Esophagus squamous epithelium (tissue), 5 donors: ENCODE data around the gene CASP4. TPM values are rescaled to one million over a fixed set of nuclear protein-coding genes. Genes with fewer than 3 reads are reported as not detected.
A peak's percentile ranks its signal among the peaks of the same experiment; 100 is the strongest.

Experiments used
- DNase-seq: peaks from one replicate; lab custom pipeline; 2025; lab: John Stamatoyannopoulos, UW
- H3K27ac ChIP-seq, 4 donors: fragments of 200-600 bp; sonication (generic); one replicate each; pipeline ENCODE4 v1.5.1; 2016 to 2019; ENCODE audit warnings: mild to moderate bottlenecking in 1 of 4
- H3K27me3 ChIP-seq, 4 donors: fragments of 200-600 bp; sonication (generic); 1 replicate in 3 of 4; 2 replicates in 1 of 4; pipeline versions ENCODE4 v1.5.1 to v1.6.0; 2017 to 2021; ENCODE audit warnings: antibody characterized with exemption in 1 of 4
- H3K36me3 ChIP-seq, 3 donors: fragments of 200-600 bp; sonication (generic); one replicate each; pipeline ENCODE4 v1.5.1; 2016 to 2019
- H3K4me1 ChIP-seq, 3 donors: fragments of 200-600 bp; sonication (generic); one replicate each; pipeline ENCODE4 v1.5.1; 2017 to 2019
- H3K4me3 ChIP-seq, 4 donors: fragments of 200-600 bp; sonication (generic); 1 replicate in 3 of 4; 2 replicates in 1 of 4; pipeline ENCODE4 v1.5.1; 2016 to 2019; ENCODE audit warnings: mild to moderate bottlenecking in 2 of 4, moderate library complexity in 1 of 4
- H3K9me3 ChIP-seq, 3 donors: fragments of 200-600 bp; sonication (generic); one replicate each; pipeline ENCODE4 v1.5.1; 2016 to 2019
- CTCF ChIP-seq, 6 experiments: fragments of 450-650 bp in 4 of 6; fragments of 200-600 bp in 2 of 6; sonication (generic) in 2 of 6; IDR thresholded peaks; one replicate each; pipeline ENCODE4 v1.5.1; 2016 to 2019; ENCODE audit warnings: antibody characterized with exemption in 6 of 6, mild to moderate bottlenecking in 4 of 6, moderate library complexity in 4 of 6
- POLR2A ChIP-seq, 4 donors: fragments of 450-650 bp; IDR thresholded peaks; one replicate each; pipeline ENCODE4 v1.6.1; 2017; ENCODE audit warnings: antibody characterized with exemption in 4 of 4, mild to moderate bottlenecking in 4 of 4, moderate library complexity in 3 of 4
- WGBS, 2 donors: methylation state at CpG; one replicate each; pipeline ENCODE4 v1.1.5; 2018; 5-methylcytosine and 5-hydroxymethylcytosine counted together
- intact Hi-C: fragments of 100-400 bp; cut with DNase I; formaldehyde crosslinking; loops from one replicate; pipeline ENCODE4 v1.15.0; 2022
- total RNA-seq, 4 donors: library from RNA; depleted of rRNA; stranded (reverse); fragments of >200 nt; gene quantifications; one replicate each; pipeline ENCODE4 v1.1.0, GENCODE V29; 2016
- donor health status: DM: yes; HTN: yes; CAD: no.

The CASP4 gene
- total RNA-seq, 4 donors from 2014 or later, result 80.9 to 146 (median 115) TPM

DNA sequence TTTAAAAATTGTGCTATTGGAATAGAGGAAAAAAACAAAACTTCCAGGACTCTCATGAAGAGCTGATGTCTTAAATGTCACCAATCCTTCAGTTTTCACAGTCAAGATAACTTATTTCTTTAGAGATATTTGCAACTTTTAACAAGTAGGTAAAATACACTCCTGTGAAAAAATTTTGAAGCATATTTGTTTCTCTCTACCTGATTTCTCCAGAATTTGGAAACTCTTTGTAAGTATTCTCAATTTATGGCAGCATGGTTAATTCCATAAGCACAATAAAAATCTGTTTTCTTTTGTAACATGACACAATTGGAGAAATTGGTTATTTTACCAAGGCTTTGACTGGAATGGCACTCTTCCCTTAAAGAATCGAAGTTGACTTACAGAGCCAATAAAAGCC lies 4.1 kb downstream of the CASP4 start:
- Histone ChIP-seq H3K36me3 (peaks cover 0 to 16% (median 0%) of the 10 kb centered on the region in 3 donors), H3K27ac (no peak overlapping the region), H3K27me3 (no peaks in the 10 kb centered on the region), H3K4me1 (peaks cover 15 to 51% (median 16%) of the 10 kb centered on the region in 3 donors), H3K4me3 (no peak overlapping the region), H3K9me3 (no peaks in the 10 kb centered on the region)
- WGBS, 2 donors, result 93 to 94% methylated on average over 1 of the region's 1 CpG
- no peak for DNase-seq
- intact Hi-C loops, result no loop called here
- TF ChIP-seq CTCF (IDR thresholded peaks at IDR 0.05), result no peak
- no peak for TF ChIP-seq POLR2A (IDR thresholded peaks at IDR 0.05)

DNA sequence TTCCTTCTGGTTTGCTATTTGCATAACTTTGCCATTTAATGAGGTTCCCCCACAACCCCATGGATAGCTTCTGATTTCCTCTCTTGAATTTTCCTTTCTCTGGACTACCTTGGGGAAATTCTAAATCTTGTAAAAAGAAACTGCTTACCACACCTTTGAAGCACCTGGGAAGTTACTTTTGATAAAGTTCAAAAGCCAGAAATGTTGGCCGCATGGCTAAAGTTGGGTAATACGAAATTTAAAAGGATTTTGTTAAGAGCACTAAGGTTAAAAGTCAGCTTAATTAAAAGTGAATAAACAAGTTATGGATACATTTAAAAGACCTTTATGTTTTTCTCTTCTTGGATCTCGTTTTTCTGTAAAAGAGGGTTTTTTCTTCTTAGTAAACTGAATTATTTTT lies 5.5 kb downstream of the CASP4 start:
- intact Hi-C loops, result no loop called here
- TF ChIP-seq CTCF (IDR thresholded peaks at IDR 0.05) (no peak), POLR2A (IDR thresholded peaks at IDR 0.05) (no peak)
- H3K27me3 ChIP-seq, result no peaks in the 10 kb centered on the region
- no peaks in the 10 kb centered on the region for H3K9me3 ChIP-seq
- H3K4me3 ChIP-seq, result no peak overlapping the region
- peaks cover 11 to 47% (median 16%) of the 10 kb centered on the region in 3 donors for H3K4me1 ChIP-seq
- WGBS, 2 donors, result 89 to 91% methylated on average over 3 of the region's 3 CpGs
- H3K27ac ChIP-seq, result no peak overlapping the region
- H3K36me3 ChIP-seq, result peaks cover 0 to 16% (median 0%) of the 10 kb centered on the region in 3 donors
- no peak for DNase-seq

DNA sequence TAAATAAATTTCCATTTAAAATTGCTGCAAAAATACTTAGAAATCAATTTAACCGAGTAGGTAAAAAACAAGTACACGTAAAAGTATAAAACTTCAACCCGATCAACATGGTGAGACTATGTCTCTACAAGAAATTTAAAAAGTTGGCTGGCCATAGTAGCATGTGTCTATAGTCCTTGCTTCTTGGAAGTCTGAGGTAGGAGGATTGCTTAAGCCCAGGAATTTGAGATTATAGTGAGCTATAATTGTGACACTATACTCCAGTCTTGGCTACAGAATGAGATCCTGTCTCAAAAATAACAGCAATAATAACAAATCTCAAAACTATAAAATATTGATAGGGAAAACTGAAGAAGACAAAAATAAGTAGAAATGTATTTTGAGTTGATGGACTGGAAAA lies 11.1 kb downstream of the CASP4 start:
- TF ChIP-seq CTCF (IDR thresholded peaks at IDR 0.05), result no peak
- TF ChIP-seq POLR2A (IDR thresholded peaks at IDR 0.05), result no peak
- H3K27ac ChIP-seq, result no peak overlapping the region
- no peak overlapping the region for H3K4me3 ChIP-seq
- no peaks in the 10 kb centered on the region for H3K27me3 ChIP-seq
- 57 to 67% methylated on average over 3 of the region's 3 CpGs for WGBS, 2 donors
- H3K36me3 ChIP-seq, result peaks cover 0 to 44% (median 0%) of the 10 kb centered on the region in 3 donors
- no peak for DNase-seq
- peaks cover 0 to 24% (median 3%) of the 10 kb centered on the region in 3 donors for H3K4me1 ChIP-seq
- no peaks in the 10 kb centered on the region for H3K9me3 ChIP-seq
- intact Hi-C loops, result no loop called here

- intact Hi-C loops, result no loop called here
- Histone ChIP-seq H3K4me3 (no peak overlapping the region), H3K9me3 (no peaks in the 10 kb centered on the region), H3K36me3 (peaks cover 0 to 47% (median 0%) of the 10 kb centered on the region in 3 donors), H3K27ac (no peak overlapping the region), H3K27me3 (no peaks in the 10 kb centered on the region), H3K4me1 (peaks cover 0 to 21% (median 3%) of the 10 kb centered on the region in 3 donors)
- TF ChIP-seq POLR2A (IDR thresholded peaks at IDR 0.05), result no peak
- no peak for TF ChIP-seq CTCF (IDR thresholded peaks at IDR 0.05)
- no peak for DNase-seq
Measured at GRCh38 chr11:104956528-104956927, 11.8 kb downstream of the CASP4 start.

- DNase-seq, result no peak
- Histone ChIP-seq H3K9me3 (no peaks in the 10 kb centered on the region), H3K27me3 (no peaks in the 10 kb centered on the region), H3K4me1 (no peaks in the 10 kb centered on the region), H3K36me3 (peaks cover 3 to 91% (median 9%) of the 10 kb centered on the region in 3 donors), H3K27ac (no peak overlapping the region), H3K4me3 (no peak overlapping the region)
- TF ChIP-seq CTCF (IDR thresholded peaks at IDR 0.05) (peak in 5 of 6 experiments; percentile 33 to 67 (median 48)), POLR2A (IDR thresholded peaks at IDR 0.05) (no peak)
- 3 to 15% methylated on average over 2 of the region's 2 CpGs for WGBS, 2 donors
- intact Hi-C loops, result no loop called here
Measured at GRCh38 chr11:104946907-104947306, 21.5 kb downstream of the CASP4 start.
